DMS114 treated with DMSO at 0.1 percent for 48 hours (cell line): ENCODE measurements around the gene ARX.

Source experiments
- DNase-seq: peaks from one replicate; lab custom pipeline; 2025; ENCODE audit not compliant: unreplicated experiment; lab: John Stamatoyannopoulos, UW

The ARX gene

DNA sequence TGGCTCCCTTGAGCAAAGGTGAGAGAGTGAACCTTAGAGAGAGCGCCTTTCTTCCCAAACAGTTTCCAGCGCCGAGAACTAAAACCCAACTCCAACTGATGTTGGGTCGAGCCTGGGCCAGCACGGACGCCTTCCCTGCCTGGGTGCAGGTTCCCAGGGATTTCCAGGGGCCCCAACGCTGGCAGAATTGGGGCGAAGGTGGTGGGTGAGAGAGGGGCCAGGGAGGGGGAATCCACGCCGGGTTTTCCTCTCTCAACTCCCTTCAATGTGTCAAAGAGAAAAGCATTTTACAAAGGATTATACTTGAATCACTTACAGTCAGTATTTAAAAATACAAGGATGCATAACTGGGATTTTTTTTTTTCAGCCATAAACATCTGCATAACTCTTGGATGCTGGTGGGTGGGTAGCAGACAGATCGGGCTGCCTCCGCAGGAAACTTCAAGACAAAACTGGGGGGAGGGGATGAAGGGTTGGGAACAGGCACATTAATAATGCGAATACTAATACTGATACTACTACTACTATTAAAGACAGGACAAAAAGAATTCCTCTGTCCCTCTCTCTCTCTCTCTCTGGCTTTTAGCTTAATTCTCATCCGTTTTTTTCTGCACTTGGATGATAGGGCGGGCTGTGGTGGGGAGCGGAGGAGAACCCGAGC, 1.3 kb upstream of the ARX start:
- no peak for DNase-seq

DNA sequence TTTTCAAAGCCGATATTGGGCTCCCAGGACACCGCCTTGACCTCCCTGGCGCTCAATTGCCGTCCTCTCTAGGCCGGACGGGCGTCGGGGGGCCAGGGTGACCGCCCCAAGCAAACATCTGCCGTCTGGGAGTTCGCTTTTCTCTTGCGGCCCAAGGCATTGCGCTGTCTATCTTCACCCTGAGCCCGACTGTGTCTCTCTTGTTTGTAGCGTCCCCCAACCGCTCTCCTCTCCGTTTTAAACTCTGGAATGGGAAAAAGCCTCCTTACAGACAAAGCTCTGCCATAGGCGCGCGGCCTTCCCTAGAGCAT, 551 bp upstream of the ARX start:
- DNase-seq: no peak

DNA sequence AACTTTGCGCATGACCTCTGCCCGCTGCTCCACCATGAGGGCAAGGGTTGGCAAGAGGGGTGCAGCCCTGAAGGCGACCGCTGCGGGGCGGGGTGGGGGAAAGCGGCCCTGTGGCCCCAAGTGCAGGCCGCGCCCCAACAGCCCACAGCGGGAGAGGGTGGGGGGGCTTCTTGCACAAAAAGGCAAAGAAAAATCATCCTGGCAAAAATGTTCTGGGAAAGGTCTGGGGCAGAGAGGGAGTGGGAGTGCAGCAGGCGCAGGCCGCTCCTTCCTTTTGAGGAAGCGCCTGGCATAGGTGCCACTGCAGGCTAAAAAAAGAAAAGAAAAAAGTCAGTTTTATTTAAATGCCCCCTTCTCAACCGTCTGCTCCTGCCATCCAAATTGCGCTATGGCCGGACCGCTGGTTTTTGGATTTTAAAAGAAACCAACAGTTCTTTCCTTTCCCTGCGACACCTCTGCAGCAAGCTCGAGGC, 1.4 kb downstream of the ARX start:
- no peak for DNase-seq

DNA sequence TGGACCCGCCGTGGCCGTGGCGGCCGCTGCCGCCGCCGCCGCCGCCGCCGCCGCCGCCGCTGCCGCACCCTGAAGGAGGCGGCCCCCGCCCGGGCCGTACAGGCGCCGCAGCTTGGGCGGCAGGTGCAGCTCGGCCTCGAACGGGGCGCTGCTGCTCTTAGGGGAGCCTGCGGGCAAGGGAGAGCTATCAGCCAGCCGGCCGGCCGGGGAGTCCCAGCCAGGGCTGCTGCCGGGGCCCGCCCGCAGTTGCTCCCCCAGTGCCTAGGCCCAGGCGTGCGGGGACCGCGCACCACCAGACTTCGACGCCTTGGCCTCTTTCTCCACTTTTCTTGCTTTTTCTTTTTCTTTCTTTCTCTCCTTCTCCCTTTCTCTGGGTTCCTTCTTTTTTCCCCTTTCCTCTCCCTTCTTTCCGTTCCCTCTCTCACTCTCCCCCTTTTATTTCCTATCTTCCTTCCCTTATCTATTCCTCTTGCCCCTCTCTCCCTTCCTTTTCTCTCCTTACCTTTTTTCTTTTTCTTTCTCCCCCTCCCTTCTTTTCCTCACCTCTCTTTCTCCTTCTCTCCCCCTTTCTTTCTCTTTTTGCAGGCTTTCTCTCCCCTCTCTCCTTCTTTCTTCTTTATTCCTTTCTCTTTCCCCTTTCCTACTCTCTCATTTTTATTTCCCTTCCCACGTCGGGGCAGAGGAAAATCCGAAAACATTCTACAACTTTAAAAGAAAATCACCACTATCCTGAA, 2.0 kb downstream of the ARX start:
- DNase-seq: no peak

DNA sequence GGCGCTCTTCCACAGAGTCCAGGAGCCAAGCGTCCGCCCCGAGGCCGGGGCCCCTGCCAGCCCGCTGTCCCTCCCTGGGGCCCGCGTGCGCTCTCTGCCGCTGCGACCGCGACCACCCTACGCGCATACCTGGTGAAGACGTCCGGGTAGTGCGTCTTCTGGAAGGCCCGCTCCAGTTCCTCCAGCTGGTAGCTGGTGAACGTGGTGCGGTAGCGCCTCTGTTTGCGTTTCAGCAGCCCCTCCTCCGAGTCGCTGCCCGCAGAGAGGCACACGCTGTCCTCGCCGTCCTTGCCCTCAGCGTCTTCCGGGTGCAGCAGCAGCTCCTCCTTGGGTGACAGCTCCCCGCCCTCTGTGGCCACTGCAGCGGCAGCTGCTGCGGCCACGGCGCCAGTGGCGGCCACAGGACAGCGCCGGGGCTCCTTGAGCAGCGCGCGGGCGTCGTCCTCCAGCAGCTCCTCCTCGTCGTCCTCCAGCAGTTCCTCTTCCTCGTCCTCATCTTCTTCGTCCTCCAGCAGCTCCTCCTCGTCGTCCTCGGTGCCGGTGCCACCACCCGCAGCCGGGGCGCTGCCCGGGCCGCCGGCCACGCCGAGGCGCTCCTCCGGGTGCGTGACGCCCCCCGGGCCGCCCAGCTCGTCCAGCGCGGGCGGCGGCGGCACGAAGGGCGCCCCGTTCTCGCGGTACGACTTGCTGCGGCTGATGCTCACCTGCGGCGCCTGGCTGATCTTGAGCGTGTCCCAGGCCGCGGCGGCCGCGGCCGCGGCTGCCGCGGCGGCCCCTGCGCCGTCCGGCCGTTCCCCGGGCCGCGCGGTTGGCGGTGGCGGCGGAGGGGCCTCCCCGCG, 2.8 kb downstream of the ARX start:
- DNase-seq: no peak

DNA sequence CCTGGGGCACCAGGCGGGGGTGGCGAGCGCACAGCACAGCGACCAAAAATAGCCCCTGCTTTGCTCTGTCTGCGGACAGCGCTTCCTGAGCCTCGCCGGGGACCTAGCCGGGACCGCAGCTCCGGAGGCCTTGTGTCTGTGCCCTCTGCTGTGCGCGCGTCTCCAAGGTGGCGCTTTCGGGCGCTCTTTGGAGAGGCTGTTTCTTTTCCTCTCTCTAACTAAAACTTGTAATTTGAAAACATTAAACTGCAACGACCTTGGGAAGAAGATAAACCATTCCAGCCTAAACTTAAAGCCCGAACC, 3.4 kb downstream of the ARX start:
- no peak for DNase-seq

DNA sequence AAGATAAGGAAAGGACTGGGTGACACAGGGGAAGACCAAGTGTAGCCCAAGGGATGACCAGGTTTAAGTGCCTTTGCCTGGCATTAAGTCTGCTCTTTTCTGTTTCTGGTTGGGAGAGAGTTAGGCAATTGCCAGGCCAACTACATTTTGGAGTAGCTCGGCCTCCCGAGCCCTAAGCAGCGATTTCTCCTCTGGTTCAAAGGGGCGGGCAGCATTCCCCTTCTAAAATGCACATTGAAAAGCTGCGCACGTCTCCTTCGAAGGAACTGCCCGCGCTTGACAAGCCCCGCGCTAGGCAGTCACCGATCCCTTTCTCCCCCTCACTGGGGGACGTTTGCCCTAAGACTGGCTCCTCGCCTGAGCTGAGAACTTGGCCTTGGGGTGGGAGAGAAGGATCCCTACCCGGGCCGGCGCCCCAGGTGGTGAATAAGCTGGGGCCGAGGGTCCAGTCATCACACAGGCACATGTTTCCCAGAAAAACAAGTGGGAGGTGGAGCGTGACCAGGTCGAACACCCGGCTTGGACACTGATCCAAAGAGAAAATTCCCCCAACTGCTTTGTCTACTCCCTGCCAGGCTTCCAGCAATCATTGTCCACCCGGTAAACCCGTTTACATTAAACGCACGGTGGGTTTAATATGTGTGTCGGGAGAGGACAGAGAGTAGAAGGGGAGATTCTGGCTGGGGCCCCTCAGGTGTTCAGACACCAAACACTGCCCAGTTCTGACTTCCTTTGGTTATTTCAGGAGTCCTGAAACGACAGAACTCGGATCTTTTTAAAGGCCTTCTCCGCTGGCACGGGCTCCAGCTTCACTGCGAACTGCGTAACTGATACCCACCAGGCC, 4.0 kb downstream of the ARX start:
- DNase-seq: no peak

DNA sequence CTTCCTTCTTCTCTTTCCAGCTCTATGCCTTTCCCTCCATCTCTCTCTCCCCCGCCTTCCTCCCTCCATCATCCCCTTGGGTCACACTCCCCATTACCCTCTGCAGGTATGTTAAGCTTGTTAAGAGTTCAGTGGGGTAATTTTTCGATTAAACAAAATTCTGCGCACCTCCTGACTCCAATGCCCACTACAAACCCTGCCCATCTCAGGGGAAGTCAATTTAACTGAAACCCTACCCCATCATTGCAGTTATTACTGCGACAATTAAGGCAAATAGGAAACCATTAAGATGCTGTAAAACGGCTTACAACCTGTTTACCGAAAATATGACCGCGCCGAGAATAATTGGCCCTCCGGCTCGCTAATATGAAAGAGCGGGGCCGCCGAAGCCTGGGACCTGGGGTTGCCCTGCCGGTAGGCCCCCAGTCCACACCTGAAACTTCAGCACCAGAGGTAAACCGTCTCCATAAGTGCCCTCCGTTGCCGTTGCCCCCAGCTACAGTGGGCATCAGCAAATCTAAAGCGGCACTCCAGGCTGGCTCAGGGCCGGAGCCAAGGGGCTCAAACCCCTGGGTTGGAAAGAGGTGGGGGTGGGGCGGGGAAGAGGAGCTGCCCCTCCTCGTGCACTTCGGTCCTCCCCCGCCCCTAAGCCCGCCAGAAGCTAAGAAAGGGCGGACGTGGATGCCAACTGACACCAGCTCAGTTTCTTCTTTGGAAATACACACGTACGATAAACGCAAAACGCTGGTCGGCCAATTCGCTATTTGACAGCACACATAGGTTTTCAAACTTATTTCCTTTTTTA, 4.8 kb downstream of the ARX start:
- DNase-seq: no peak

DNA sequence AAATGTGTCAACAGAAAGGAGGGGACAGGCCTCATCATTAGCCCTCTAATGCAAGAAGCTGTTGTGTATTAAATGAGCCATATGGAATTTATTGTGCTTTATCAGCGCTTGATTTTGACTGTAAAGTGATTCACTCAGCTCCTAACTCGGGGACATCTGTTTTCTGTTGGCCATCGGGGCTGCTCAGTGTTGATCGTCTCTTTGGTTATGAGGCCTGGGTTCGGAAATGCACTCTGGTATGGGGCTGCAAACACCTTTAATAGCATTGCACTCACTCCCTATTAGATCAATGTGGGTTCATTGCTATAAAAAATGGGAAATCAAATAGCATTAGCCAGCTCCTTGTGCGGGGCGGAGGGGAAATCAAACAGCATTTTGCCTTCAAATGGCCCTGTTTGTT, 6.4 kb downstream of the ARX start:
- DNase-seq: no peak

DNA sequence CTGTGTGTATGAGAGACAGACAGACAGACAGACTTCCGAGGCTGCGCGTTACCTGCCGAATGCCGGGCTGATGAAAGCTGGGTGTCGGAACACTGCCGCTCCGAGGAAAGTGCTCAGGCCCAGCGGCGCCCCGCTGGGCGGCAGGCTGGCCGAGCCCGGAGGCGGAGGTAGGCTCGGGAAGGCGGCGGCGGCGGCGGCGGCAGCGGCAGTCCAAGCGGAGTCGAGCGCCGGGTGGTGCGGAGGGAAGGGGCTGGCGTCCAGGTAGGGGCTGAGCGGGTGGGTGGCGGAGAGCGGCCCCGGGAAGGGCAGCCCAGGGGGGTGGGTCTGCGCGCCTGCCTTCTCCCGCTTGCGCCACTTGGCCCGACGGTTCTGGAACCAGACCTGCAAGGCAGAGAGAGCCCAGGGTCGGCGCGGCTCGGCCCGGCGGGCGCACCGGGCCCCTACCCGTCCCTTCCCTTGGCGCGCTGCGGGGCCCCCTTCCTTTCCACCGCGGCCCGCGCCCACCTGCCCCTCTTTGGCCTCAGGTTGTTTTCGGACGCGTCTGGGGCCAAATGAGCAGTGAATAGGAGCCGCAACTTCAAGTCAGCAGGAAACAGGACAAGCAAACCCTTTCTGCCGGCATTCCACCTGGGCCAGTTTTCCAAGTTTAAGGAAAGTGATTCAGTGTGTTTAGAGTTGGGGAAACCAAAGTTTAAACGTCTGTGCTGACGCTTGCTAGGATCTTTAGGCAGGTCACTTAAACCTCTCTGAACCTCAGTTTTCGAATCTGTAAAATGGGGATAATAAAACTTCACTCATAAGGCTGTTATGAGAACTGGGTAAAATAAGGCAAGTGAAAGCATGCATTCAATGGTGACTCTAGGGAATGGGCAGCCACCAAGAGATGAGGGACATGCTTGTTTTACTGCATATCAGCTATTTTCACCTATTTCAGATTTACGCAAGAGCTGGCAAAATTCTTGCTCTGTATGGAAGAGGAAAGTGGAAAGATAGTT, 8.4 kb downstream of the ARX start:
- DNase-seq: no peak

DNA sequence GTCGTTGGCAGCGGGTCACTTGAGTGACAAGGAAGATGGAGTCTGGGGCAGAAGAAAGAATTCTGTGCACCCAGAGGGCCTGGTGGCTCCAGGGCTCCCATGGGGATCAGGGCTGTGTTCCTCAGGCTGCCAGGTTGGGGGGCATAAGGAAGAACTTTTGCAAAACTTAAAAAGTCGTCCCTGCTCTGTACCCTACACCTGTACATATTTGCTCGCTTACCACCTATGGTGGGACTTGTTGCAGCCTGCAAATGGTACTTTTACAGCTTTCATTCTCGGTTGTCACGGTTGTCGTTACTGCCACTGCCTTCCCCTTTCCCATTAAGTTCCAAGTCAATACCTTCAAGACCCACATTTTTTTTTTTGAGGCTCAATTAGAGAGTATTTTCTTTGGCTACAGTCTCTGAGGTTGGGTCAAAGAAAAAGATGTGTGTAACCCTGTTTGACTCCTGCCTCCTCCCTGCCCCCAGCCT, 9.1 kb downstream of the ARX start:
- no peak for DNase-seq

DNA sequence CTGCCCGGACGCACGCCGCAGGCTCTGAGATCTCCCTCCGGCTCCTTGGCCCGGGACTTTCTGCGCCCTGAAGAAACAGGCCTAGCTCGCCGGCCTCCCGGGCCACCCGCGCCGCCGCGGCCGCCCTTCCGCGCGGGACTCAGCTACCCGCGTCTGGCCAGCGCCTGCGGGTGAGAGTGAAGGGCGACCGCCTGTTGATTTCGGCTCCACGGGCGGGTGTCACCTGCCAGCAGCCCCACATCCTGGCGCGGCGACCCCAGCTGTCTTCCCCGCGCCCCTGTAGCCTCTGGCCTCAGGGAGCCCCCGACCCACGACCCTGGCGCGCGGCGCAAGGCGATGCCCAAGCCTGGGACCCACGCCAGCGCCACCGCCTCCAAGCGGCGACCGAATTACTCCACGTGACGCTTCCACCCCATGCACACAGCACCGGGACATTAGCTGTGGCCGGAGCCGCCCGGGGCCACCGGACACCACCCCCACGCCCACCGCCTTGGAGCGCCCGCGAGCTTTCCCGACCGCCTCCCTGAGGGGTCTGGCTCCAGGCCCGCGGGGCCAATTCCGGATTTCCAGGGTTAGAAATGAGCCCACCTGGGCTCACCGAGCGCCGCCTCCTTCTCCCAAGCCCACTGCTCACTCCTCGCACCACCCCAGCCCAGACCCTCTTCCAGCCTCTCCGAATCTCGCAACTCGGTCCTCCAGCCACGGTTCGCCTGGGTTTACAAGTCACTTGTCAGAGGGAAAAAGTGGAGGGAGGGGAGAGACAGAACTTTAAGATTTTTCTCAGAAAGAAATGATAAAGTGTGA, 10.2 kb downstream of the ARX start:
- DNase-seq: no peak

DNA sequence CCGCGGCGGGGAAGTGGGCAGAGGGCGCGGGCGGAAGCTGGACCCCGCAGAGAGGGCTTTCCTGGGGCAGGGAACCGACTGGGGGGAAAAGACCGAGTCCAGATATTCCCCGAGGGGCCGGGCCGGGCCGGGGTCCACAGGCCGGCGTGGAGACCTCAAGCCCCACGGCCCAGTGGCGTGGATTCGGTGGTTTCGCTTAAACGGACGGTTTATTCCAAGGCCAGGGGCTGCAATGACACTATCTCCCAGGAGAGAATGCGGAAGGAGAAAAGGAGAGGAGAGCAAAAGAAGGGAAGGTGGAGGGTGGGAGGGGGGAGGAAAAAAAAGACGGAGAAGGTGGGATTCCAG, 10.8 kb downstream of the ARX start:
- DNase-seq: no peak

DNA sequence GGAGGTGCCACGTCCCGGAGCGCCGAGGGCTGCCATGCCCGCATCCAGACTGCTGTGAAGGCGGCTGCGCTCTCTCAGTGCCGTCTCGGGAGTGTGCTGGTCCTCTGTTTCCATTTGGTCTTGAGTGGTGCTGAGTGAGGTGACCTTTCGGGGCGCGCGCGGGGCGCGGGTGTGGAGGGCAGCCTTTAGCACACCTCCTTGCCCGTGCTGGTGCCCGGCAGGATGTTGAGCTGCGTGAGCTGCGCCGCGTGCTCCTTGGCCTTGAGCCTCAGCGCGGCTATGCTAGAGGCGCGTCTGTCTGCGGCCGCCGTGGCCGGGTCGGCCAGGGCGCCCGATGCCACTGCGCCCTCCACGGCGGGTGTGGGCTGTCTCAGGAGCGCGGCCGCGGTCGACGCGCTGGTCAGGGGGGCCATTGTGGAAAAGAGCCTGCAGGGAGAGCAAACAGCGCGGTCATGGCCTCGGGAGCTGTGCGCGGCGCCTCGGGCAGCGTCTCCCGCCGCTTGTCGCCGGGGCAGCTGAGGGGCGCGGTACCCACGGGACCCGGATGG, 11.2 kb downstream of the ARX start:
- no peak for DNase-seq

DNA sequence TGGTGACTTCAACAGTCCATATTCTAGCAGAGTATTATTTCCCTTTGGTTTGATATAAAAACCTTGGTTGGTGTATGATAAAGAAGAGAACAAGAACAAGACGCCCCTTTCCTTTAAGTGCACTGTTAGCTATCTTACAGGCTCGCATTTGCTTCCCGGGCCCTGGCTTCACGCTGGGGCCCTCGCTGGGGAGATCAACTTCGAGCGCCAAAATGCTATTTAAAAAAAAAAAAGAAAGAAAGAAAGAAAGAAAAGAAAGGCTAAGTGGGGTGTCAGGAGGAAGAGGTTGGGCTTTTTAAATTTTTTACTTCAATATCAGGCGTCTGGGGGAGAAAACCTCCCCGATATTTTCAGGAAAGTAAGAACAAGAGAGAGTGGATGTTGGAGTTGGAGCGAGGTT, 11.7 kb downstream of the ARX start:
- DNase-seq: no peak

DNA sequence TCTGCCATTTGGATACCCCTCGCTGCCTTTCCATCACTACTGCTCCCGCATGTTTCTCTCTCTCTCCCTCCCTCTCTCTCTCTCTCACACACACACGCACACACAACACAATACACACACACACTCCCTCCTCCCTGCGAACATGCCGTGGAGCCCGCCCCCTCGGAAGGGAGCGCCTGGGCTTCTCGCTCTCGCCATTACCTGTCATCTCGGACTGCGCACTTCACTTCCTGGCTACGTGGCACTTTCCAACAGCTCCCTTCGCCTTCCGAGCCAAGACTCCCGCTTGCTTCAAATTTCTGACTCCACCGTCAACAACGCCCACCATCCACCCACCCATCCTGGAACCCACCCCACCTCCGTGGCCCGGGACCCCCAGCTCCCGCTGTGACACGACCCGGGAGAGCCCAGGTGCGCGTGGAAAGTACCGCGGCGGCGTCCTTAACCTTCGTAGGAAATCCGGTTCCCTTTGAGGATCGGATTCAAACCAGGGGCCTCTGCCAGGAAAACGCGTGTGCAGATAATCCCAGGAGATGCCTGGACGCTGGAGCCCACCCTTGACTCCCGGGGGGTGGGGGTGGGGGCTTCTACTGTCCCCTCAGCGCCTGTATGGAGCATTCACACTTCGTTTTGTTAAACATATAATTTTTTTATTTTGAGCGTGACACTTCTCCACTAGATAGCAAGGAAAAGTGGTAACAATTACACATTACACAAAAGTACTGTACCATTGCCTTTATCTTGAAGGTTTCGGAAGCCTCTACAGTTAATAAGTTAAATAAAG, 12.5 kb downstream of the ARX start:
- DNase-seq: no peak

DNA sequence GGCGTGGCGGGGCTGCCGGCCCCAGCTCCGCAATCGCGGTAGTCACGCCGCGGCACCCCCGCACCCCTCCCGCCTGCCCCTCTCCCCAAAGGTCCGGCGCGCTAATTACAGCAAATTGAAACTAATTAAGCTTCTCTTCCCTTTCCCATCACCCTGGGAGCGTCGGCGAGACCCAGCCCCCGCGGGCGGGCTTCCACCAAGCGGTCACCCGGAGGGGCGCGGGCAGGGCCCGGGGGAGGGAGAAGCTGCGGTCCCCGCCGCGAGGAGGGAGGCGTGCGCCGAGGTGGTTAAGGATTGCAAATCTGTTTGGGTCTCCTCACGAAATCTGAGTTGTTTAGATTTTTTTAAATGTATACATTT, 13.1 kb downstream of the ARX start:
- no peak for DNase-seq
